ENCODE data around the gene RACK1.

Gene RACK1

DNA sequence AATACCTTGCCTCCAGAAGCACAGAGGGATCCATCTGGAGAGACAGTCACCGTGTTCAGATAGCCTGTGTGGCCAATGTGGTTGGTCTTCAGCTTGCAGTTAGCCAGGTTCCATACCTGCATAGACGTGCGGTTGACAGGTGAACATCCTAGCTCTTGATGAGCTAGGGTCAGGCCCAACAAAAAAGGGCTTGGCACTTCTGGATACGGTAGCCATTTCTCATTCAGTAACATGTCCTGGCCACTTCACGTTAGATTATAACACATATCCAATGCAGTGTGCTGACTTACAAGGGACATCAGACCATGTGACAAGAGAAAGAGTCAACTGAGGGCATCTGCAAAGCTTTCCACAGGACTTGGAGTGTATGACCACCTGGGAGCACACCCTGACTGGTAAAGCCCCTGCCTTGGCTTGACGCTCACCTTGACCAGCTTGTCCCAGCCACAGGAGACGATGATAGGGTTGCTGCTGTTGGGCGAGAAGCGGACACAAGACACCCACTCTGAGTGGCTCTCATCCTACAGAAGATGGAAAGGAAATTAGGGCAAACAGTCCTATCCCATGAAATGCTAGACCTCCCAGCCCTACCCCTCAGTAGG, 4.5 kb downstream of the RACK1 start:
- peaks cover 94% of the 10 kb centered on the region for H3F3A ChIP-seq (ENCODE audit: insufficient read depth)
- H3K36me3 ChIP-seq (ENCODE audit: low read length), result peaks cover 49% of the 10 kb centered on the region
- no peaks in the 10 kb centered on the region for H3K9me2 ChIP-seq (replicated peaks; ENCODE audit: insufficient read depth, low read length)
- no peak overlapping the region for H3K27ac ChIP-seq (ENCODE audit: low read depth, low read length)
- no peaks in the 10 kb centered on the region for H3K27me3 ChIP-seq (ENCODE audit: low read length)
- H3K79me2 ChIP-seq (ENCODE audit: insufficient read depth, low read length), result peaks cover 40% of the 10 kb centered on the region
- H3K4me2 ChIP-seq (ENCODE audit: low read depth, low read length, poor library complexity, severe bottlenecking), result no peak overlapping the region
- TF ChIP-seq EZH2phosphoT487 (conservative IDR thresholded peaks at IDR 0.05; ENCODE audit: low read length), result no peak
- TF ChIP-seq, protein P1, sequence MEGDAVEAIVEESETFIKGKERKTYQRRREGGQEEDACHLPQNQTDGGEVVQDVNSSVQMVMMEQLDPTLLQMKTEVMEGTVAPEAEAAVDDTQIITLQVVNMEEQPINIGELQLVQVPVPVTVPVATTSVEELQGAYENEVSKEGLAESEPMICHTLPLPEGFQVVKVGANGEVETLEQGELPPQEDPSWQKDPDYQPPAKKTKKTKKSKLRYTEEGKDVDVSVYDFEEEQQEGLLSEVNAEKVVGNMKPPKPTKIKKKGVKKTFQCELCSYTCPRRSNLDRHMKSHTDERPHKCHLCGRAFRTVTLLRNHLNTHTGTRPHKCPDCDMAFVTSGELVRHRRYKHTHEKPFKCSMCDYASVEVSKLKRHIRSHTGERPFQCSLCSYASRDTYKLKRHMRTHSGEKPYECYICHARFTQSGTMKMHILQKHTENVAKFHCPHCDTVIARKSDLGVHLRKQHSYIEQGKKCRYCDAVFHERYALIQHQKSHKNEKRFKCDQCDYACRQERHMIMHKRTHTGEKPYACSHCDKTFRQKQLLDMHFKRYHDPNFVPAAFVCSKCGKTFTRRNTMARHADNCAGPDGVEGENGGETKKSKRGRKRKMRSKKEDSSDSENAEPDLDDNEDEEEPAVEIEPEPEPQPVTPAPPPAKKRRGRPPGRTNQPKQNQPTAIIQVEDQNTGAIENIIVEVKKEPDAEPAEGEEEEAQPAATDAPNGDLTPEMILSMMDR (IDR thresholded peaks at IDR 0.05; ENCODE audit: insufficient read depth, low read length, poor library complexity, severe bottlenecking), result no peak
- no peak overlapping the region for H2AFZ ChIP-seq (ENCODE audit: low read depth, low read length, severe bottlenecking)
- no peak overlapping the region for H3K4me3 ChIP-seq (ENCODE audit: insufficient read depth, low read length, poor library complexity, severe bottlenecking)
- H3K9me3 ChIP-seq (ENCODE audit: insufficient read depth, low read length), result no peaks in the 10 kb centered on the region
- H4K20me1 ChIP-seq (ENCODE audit: low read depth, low read length), result peaks cover 30% of the 10 kb centered on the region; the same call in 1 of the 2 replicates
- no peak overlapping the region for H3K9ac ChIP-seq (ENCODE audit: low read length)

DNA sequence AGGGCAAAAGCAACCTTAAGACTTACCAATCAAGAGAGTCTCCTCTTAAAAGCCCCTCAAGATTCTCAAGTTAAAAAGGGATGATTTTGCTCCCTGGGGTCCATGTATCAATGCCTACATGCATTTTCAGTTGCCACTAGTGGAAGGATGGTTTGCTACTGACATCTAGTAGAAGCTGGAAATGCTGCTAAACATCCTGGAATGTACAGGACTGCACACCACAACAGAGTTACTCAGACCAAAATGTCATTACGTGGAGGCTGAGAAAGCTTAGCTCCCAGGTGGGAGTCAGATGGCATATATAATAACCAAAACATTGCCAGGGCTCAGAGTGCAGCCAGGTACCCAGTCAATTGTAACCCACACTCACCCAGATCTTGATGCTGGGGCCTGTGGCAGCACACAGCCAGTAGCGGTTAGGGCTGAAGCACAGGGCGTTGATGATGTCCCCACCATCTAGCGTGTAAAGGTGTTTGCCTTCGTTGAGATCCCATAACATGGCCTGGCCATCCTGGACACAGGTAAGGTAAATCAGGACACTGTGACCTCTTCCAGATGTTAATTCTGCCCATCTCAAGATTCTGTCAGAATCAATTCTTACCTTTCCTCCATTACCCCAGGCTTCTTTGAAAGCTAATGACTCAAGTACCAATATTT, 5.8 kb downstream of the RACK1 start:
- Histone ChIP-seq H3F3A (ENCODE audit: insufficient read depth) (peaks cover 89% of the 10 kb centered on the region), H4K20me1 (ENCODE audit: low read depth, low read length) (peaks cover 30% of the 10 kb centered on the region; the same call in 1 of the 2 replicates)

DNA sequence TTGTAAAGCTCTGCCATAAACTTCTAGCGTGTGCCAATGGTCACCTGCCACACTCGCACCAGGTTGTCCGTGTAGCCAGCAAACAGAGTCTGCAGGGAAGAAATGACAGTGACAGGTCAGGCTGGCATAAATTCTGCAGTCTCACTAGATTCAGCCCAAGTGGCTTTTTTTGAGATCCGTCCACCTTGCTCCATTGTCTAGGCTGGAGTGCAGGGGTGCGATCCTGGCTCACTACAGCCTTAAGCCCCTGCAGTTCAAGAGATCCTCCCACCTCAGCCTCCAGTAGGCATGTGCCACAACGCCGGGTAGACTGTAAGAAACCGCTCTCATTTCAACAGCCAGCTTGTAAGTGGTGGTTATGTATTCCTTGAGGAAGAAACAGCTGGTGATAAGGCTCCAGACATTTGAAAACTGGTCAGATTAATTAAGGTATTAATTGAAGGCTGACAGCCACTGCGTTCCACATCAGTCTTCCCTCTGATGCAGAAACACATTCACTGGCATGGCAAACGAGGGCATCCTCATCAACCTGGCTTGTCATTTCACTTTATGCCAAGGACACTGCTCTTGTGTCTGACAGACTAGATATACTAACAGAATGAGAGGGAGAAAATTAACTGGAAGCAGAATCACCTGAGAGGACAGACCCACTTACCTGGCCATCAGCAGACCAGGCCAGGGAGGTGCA, 6.6 kb downstream of the RACK1 start:
- Histone ChIP-seq H3K27ac (ENCODE audit: low read depth, low read length) (no peak overlapping the region), H3K27me3 (ENCODE audit: low read length) (no peaks in the 10 kb centered on the region), H3F3A (ENCODE audit: insufficient read depth) (peaks cover 85% of the 10 kb centered on the region), H3K4me2 (ENCODE audit: low read depth, low read length, poor library complexity, severe bottlenecking) (no peak overlapping the region), H3K9me2 (replicated peaks; ENCODE audit: insufficient read depth, low read length) (no peaks in the 10 kb centered on the region), H3K9ac (ENCODE audit: low read length) (no peak overlapping the region), H4K20me1 (ENCODE audit: low read depth, low read length) (peaks cover 27% of the 10 kb centered on the region; the same call in 1 of the 2 replicates), H2AFZ (ENCODE audit: low read depth, low read length, severe bottlenecking) (no peak overlapping the region), H3K4me3 (ENCODE audit: insufficient read depth, low read length, poor library complexity, severe bottlenecking) (no peak overlapping the region), H3K36me3 (ENCODE audit: low read length) (peaks cover 39% of the 10 kb centered on the region), H3K79me2 (ENCODE audit: insufficient read depth, low read length) (peaks cover 23% of the 10 kb centered on the region), H3K9me3 (ENCODE audit: insufficient read depth, low read length) (no peaks in the 10 kb centered on the region)
- TF ChIP-seq EZH2phosphoT487 (conservative IDR thresholded peaks at IDR 0.05; ENCODE audit: low read length), result no peak
- TF ChIP-seq, protein P1 (IDR thresholded peaks at IDR 0.05; ENCODE audit: insufficient read depth, low read length, poor library complexity, severe bottlenecking), result no peak

More for the DNA sequence above, 5.8 kb downstream of the RACK1 start:
- Histone ChIP-seq H3K27ac (ENCODE audit: low read depth, low read length) (no peak overlapping the region), H3K9me2 (replicated peaks; ENCODE audit: insufficient read depth, low read length) (no peaks in the 10 kb centered on the region), H3K36me3 (ENCODE audit: low read length) (peaks cover 47% of the 10 kb centered on the region), H3K79me2 (ENCODE audit: insufficient read depth, low read length) (peaks cover 30% of the 10 kb centered on the region), H2AFZ (ENCODE audit: low read depth, low read length, severe bottlenecking) (no peak overlapping the region), H3K9me3 (ENCODE audit: insufficient read depth, low read length) (no peaks in the 10 kb centered on the region), H3K4me2 (ENCODE audit: low read depth, low read length, poor library complexity, severe bottlenecking) (no peak overlapping the region), H3K4me3 (ENCODE audit: insufficient read depth, low read length, poor library complexity, severe bottlenecking) (no peak overlapping the region), H3K9ac (ENCODE audit: low read length) (no peak overlapping the region), H3K27me3 (ENCODE audit: low read length) (no peaks in the 10 kb centered on the region)
- no peak for TF ChIP-seq EZH2phosphoT487 (conservative IDR thresholded peaks at IDR 0.05; ENCODE audit: low read length)
- TF ChIP-seq, protein P1 (IDR thresholded peaks at IDR 0.05; ENCODE audit: insufficient read depth, low read length, poor library complexity, severe bottlenecking), result no peak
